ENCODE measurements around the gene FAM98A. TPM values are rescaled to one million over a fixed set of nuclear protein-coding genes. Genes with fewer than 3 reads are reported as not detected.

FAM98A gene
- total and polyA plus RNA-seq, 9 donors: 10.1 to 107 (median 47.7) TPM

- TF ChIP-seq CTCF (IDR thresholded peaks at IDR 0.05) (no peak), POLR2A (IDR thresholded peaks at IDR 0.05) (no peak), EP300 (IDR thresholded peaks at IDR 0.05) (no peak)
- Histone ChIP-seq H3K36me3 (no peaks in the 10 kb centered on the region), H3K27me3 (no peaks in the 10 kb centered on the region), H3K4me3 (no peak overlapping the region), H3K9me3 (no peaks in the 10 kb centered on the region), H3K27ac (no peak overlapping the region), H3K4me1 (ENCODE audit: insufficient read depth) (no peaks in the 10 kb centered on the region)
- intact Hi-C loops (cut with DNase I): loop anchor here in 1 of 4 donors (5.0 to 10.0 kb wide), 3 partner anchors 105 to 547 kb away; partner anchors contain the start of gene RASGRP3
- DNase-seq: no peak
- WGBS, 3 donors: 72 to 84% (median 80%) methylated on average over 5 of the region's 5 CpGs
Observed at GRCh38 chr2:33581872-33582271, 17.2 kb downstream of the FAM98A start.

GRCh38 chr2:33579227-33579626 is 19.9 kb downstream of the FAM98A start:
- Histone ChIP-seq H3K36me3 (no peaks in the 10 kb centered on the region), H3K9me3 (no peaks in the 10 kb centered on the region)
- no peak for TF ChIP-seq CTCF (IDR thresholded peaks at IDR 0.05)
- no peak for TF ChIP-seq POLR2A (IDR thresholded peaks at IDR 0.05)
- no peak for TF ChIP-seq EP300 (IDR thresholded peaks at IDR 0.05)

GRCh38 chr2:33577668-33578067 is 21.4 kb downstream of the FAM98A start:
- no peak for TF ChIP-seq EP300 (IDR thresholded peaks at IDR 0.05)
- Histone ChIP-seq H3K36me3 (no peaks in the 10 kb centered on the region), H3K27ac (no peak overlapping the region), H3K4me1 (ENCODE audit: insufficient read depth) (no peaks in the 10 kb centered on the region), H3K27me3 (no peaks in the 10 kb centered on the region), H3K9me3 (no peaks in the 10 kb centered on the region), H3K4me3 (no peak overlapping the region)
- intact Hi-C loops (cut with DNase I): no loop called here
- 28 to 41% (median 38%) methylated on average over 2 of the region's 2 CpGs for WGBS, 3 donors
- no peak for DNase-seq

More at GRCh38 chr2:33579227-33579626, 19.9 kb downstream of the FAM98A start:
- intact Hi-C loops (cut with DNase I): no loop called here
- Histone ChIP-seq H3K4me1 (ENCODE audit: insufficient read depth) (no peaks in the 10 kb centered on the region), H3K27ac (no peak overlapping the region), H3K27me3 (no peaks in the 10 kb centered on the region), H3K4me3 (no peak overlapping the region)
- whole genome bisulfite sequencing, 3 donors: 84 to 87% (median 85%) methylated on average over 5 of the region's 5 CpGs
- no peak for DNase-seq

GRCh38 chr2:33577084-33577483 is 22.0 kb downstream of the FAM98A start:
- no peaks in the 10 kb centered on the region for H3K27me3 ChIP-seq
- intact Hi-C loops (cut with DNase I): no loop called here
- TF ChIP-seq POLR2A (IDR thresholded peaks at IDR 0.05): no peak
- TF ChIP-seq CTCF (IDR thresholded peaks at IDR 0.05): no peak
- no peak for TF ChIP-seq EP300 (IDR thresholded peaks at IDR 0.05)
- no peaks in the 10 kb centered on the region for H3K9me3 ChIP-seq
- WGBS, 3 donors: 77 to 88% (median 87%) methylated on average over 8 of the region's 8 CpGs
- no peaks in the 10 kb centered on the region for H3K4me1 ChIP-seq (ENCODE audit: insufficient read depth)
- H3K36me3 ChIP-seq: no peaks in the 10 kb centered on the region
- H3K27ac ChIP-seq: no peak overlapping the region
- DNase-seq: no peak
- H3K4me3 ChIP-seq: no peak overlapping the region

GRCh38 chr2:33573657-33574056 is 25.4 kb downstream of the FAM98A start:
- intact Hi-C loops (cut with DNase I): no loop called here
- Histone ChIP-seq H3K4me3 (no peak overlapping the region), H3K27me3 (no peaks in the 10 kb centered on the region), H3K27ac (no peak overlapping the region), H3K9me3 (no peaks in the 10 kb centered on the region), H3K4me1 (ENCODE audit: insufficient read depth) (no peaks in the 10 kb centered on the region), H3K36me3 (no peaks in the 10 kb centered on the region)
- DNase-seq: no peak
- WGBS, 3 donors: 93 to 95% (median 94%) methylated on average over 6 of the region's 6 CpGs
- TF ChIP-seq EP300 (IDR thresholded peaks at IDR 0.05) (no peak), CTCF (IDR thresholded peaks at IDR 0.05) (no peak), POLR2A (IDR thresholded peaks at IDR 0.05) (no peak)

All from ovary (tissue), 9 donors.